ENCODE data around the gene PDE6H. TPM values are rescaled to one million over a fixed set of nuclear protein-coding genes. Genes with fewer than 3 reads are reported as not detected.

The PDE6H gene
- total and polyA plus RNA-seq, 2 donors from 2014 or later: not detected

GRCh38 chr12:14986449-14986848 is 13.6 kb downstream of the PDE6H start:
- DNase-seq (no peak), FAIRE-seq (no peak)
- Histone ChIP-seq H3K9me3 (ENCODE audit: control insufficient read depth in 2 of 3, insufficient read depth in 1 of 3, low read length in 3 of 3) (no peaks in the 10 kb centered on the region), H3K36me3 (ENCODE audit: control insufficient read depth in 2 of 3, insufficient read depth in 3 of 3, low read length in 3 of 3) (no peaks in the 10 kb centered on the region), H3K27me3 (ENCODE audit: control insufficient read depth, insufficient read depth, low read length) (no peaks in the 10 kb centered on the region), H3K27ac (ENCODE audit: low read depth in 2 of 2, low read length in 2 of 2) (no peak overlapping the region), H3K4me3 (ENCODE audit: low read length in 3 of 3) (no peak overlapping the region), H3K4me1 (ENCODE audit: control insufficient read depth in 2 of 3, insufficient read depth in 2 of 3, low read depth in 1 of 3, low read length in 3 of 3) (peaks cover 0 to 2% (median 0%) of the 10 kb centered on the region in 3 donors), H3K9ac (ENCODE audit: low read length in 3 of 3) (no peak overlapping the region)
- intact Hi-C loops (cut with DNase I): no loop called here
- no peak for TF ChIP-seq CTCF (IDR thresholded peaks at IDR 0.05; ENCODE audit: borderline replicate concordance, extremely low read depth, insufficient read depth)

DNA sequence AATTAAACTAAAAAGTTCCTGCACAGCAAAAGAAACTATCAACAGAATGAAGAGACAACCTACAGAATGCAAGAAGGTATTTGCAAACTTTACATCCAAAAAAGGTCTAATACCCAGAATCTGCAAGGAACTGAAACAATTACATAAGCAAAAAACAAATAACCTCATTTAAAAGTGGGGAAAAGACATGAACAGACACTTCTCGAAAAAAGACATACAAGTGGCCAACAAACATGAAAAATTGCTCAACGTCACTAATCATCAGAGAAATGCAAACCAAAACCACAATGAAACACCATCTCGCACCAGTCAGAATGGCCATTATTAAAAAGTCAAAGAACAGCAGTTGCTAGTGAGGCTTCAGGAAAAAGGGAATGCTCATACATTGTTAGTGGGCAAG is 15.2 kb downstream of the PDE6H start:
- H3K27me3 ChIP-seq (ENCODE audit: control insufficient read depth, insufficient read depth, low read length): no peaks in the 10 kb centered on the region
- no peaks in the 10 kb centered on the region for H3K9me3 ChIP-seq (ENCODE audit: control insufficient read depth in 2 of 3, insufficient read depth in 1 of 3, low read length in 3 of 3)
- intact Hi-C loops (cut with DNase I): no loop called here
- no peak overlapping the region for H3K27ac ChIP-seq (ENCODE audit: low read depth in 2 of 2, low read length in 2 of 2)
- FAIRE-seq: no peak
- peaks cover 0 to 2% (median 0%) of the 10 kb centered on the region in 3 donors for H3K4me1 ChIP-seq (ENCODE audit: control insufficient read depth in 2 of 3, insufficient read depth in 2 of 3, low read depth in 1 of 3, low read length in 3 of 3)
- no peak for TF ChIP-seq CTCF (IDR thresholded peaks at IDR 0.05; ENCODE audit: borderline replicate concordance, extremely low read depth, insufficient read depth)
- H3K9ac ChIP-seq (ENCODE audit: low read length in 3 of 3): no peak overlapping the region
- H3K4me3 ChIP-seq (ENCODE audit: low read length in 3 of 3): no peak overlapping the region
- DNase-seq: no peak
- H3K36me3 ChIP-seq (ENCODE audit: control insufficient read depth in 2 of 3, insufficient read depth in 3 of 3, low read length in 3 of 3): no peaks in the 10 kb centered on the region

DNA sequence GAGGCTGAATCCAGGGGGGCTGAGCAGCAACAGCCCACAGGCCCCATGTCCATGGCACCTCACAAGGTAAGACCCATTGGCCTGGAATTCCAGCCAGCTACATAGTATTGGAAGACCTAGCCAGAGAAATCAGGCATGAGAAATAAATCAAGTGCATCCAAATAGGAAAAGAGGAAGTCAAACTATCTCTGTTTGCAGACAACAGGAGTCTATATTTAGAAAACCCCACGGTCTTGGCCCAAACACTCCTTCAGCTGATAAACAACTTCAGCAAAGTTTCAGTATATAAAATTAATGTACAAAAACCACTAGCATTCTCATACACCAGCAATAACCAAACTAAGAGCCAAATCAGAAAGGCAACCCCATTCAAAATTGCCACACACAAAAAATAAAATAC is 16.9 kb downstream of the PDE6H start:
- intact Hi-C loops (cut with DNase I): no loop called here
- Histone ChIP-seq H3K27ac (ENCODE audit: low read depth in 2 of 2, low read length in 2 of 2) (peak overlapping the region in 1 of 2 donors; percentile 37), H3K9me3 (ENCODE audit: control insufficient read depth in 2 of 3, insufficient read depth in 1 of 3, low read length in 3 of 3) (no peaks in the 10 kb centered on the region), H3K4me1 (ENCODE audit: control insufficient read depth in 2 of 3, insufficient read depth in 2 of 3, low read depth in 1 of 3, low read length in 3 of 3) (peaks cover 0 to 2% (median 0%) of the 10 kb centered on the region in 3 donors), H3K27me3 (ENCODE audit: control insufficient read depth, insufficient read depth, low read length) (no peaks in the 10 kb centered on the region), H3K4me3 (ENCODE audit: low read length in 3 of 3) (no peak overlapping the region), H3K9ac (ENCODE audit: low read length in 3 of 3) (no peak overlapping the region), H3K36me3 (ENCODE audit: control insufficient read depth in 2 of 3, insufficient read depth in 3 of 3, low read length in 3 of 3) (no peaks in the 10 kb centered on the region)
- no peak for DNase-seq
- no peak for TF ChIP-seq CTCF (IDR thresholded peaks at IDR 0.05; ENCODE audit: borderline replicate concordance, extremely low read depth, insufficient read depth)
- FAIRE-seq: no peak

GRCh38 chr12:14991069-14991468 is 18.2 kb downstream of the PDE6H start:
- FAIRE-seq (no peak), DNase-seq (no peak)
- Histone ChIP-seq H3K4me1 (ENCODE audit: control insufficient read depth in 2 of 3, insufficient read depth in 2 of 3, low read depth in 1 of 3, low read length in 3 of 3) (peaks cover 0 to 5% (median 0%) of the 10 kb centered on the region in 3 donors), H3K27me3 (ENCODE audit: control insufficient read depth, insufficient read depth, low read length) (no peaks in the 10 kb centered on the region), H3K27ac (ENCODE audit: low read depth in 2 of 2, low read length in 2 of 2) (no peak overlapping the region), H3K9ac (ENCODE audit: low read length in 3 of 3) (no peak overlapping the region), H3K36me3 (ENCODE audit: control insufficient read depth in 2 of 3, insufficient read depth in 3 of 3, low read length in 3 of 3) (no peaks in the 10 kb centered on the region), H3K4me3 (ENCODE audit: low read length in 3 of 3) (no peak overlapping the region), H3K9me3 (ENCODE audit: control insufficient read depth in 2 of 3, insufficient read depth in 1 of 3, low read length in 3 of 3) (no peaks in the 10 kb centered on the region)
- intact Hi-C loops (cut with DNase I): no loop called here
- TF ChIP-seq CTCF (IDR thresholded peaks at IDR 0.05; ENCODE audit: borderline replicate concordance, extremely low read depth, insufficient read depth): no peak

Data from kidney (tissue), 14 donors.